ENCODE data around the gene ATP8A2.

DNA sequence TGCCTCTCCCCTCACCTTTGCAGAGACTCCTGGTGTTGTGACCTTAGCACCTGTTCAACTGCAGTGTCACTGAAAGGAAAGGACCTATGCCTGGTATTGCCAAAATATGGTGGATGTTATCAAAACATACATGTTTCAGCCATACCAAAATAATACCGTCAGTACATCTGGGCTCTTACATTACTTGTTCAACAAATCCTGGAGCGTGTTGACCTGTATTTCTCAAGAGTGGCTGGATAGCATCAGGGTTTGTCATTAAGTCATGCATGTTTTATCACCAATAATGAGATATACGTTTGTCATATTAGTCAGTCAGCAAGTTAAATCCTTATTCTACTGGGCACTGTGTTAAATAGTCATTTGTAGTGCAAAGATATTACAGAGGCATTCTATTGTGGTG lies 389.3 kb downstream of the ATP8A2 start:
- TF ChIP-seq CTCF (IDR thresholded peaks at IDR 0.05): no peak
- TF ChIP-seq POLR2A (IDR thresholded peaks at IDR 0.05): no peak
- TF ChIP-seq POLR2AphosphoS5 (IDR thresholded peaks at IDR 0.05): no peak
